ENCODE results near the gene DCHS1.

DNA sequence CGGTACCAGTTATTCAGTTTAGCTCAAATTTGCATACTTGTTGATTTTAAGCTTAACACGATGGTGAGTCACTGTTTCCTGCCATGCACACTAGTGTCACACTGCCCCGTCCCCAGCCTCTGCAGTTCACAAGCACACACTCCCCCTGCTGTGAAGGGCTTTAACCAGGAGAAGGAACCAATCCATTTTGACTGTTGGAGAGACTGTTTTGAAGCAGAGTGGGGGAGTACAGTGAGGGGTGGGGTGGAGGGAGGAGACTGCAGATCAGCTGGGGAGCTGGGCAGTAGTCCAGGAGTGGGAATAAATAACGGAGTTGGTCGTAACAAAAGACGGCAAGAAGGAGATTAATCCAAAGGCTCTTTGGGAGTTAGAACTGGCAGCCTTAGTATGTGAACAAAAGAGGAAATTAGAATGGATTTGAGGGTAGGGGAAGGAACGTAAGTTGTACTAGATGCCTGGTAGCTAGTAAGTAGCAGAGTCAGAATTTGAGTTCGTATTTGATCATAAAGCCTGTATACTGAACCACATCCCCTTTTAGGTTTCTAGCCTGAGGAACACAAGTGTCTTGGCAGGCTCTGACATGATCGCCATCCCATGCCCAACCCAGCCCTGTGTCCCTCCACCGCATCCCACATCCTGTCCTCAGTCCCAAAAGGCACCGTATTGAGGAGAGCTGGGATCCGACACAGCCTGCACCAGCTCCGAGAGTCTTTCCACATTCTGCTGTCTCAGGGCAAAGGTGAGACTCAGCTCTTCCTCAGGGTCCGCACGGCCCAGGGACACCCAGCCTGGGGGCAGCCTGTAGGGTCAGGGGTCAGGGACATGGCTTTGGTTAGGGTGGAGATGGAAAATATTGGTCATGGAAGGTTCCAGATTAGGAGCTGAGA, 37.2 kb downstream of the DCHS1 start:
- TF ChIP-seq POLR2A (IDR thresholded peaks at IDR 0.05) (peak; percentile 40), POLR2AphosphoS5 (IDR thresholded peaks at IDR 0.05) (peak; percentile 35 to 51 (median 48))
- TF ChIP-seq, protein P1, sequence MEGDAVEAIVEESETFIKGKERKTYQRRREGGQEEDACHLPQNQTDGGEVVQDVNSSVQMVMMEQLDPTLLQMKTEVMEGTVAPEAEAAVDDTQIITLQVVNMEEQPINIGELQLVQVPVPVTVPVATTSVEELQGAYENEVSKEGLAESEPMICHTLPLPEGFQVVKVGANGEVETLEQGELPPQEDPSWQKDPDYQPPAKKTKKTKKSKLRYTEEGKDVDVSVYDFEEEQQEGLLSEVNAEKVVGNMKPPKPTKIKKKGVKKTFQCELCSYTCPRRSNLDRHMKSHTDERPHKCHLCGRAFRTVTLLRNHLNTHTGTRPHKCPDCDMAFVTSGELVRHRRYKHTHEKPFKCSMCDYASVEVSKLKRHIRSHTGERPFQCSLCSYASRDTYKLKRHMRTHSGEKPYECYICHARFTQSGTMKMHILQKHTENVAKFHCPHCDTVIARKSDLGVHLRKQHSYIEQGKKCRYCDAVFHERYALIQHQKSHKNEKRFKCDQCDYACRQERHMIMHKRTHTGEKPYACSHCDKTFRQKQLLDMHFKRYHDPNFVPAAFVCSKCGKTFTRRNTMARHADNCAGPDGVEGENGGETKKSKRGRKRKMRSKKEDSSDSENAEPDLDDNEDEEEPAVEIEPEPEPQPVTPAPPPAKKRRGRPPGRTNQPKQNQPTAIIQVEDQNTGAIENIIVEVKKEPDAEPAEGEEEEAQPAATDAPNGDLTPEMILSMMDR (IDR thresholded peaks at IDR 0.05): no peak
